Osteoblast (primary cell): ENCODE results near the gene RTL10. TPM values are rescaled to one million over a fixed set of nuclear protein-coding genes. Genes with fewer than 3 reads are reported as not detected.

Experiments used
- DNase-seq: peaks from one replicate; pipeline ENCODE4 v3.0.0; 2011; ENCODE audit warnings: low spot score, mixed read lengths; ENCODE audit not compliant: insufficient read length; ENCODE audit errors: missing footprints
- H2AFZ ChIP-seq: 2 replicates; pipeline ENCODE4 v1.6.0; 2011; ENCODE audit warnings: mild to moderate bottlenecking, low read length
- H3K27ac ChIP-seq: 2 replicates; pipeline ENCODE4 v1.5.1; 2011; ENCODE audit warnings: mild to moderate bottlenecking, low read depth, low read length, moderate library complexity
- H3K27me3 ChIP-seq: 2 replicates; pipeline ENCODE4 v1.6.0; 2012; ENCODE audit warnings: mild to moderate bottlenecking, control low read depth, inconsistent platforms, low read length, moderate library complexity; ENCODE audit not compliant: insufficient read depth
- H3K36me3 ChIP-seq: 2 replicates; pipeline ENCODE4 v1.5.1; 2011; ENCODE audit warnings: mild to moderate bottlenecking, low read length, control low read depth, moderate library complexity; ENCODE audit not compliant: insufficient read depth
- H3K4me1 ChIP-seq: 2 replicates; pipeline ENCODE4 v1.5.1; 2011; ENCODE audit warnings: mild to moderate bottlenecking, low read length, control low read depth, moderate library complexity; ENCODE audit not compliant: insufficient read depth
- H3K4me2 ChIP-seq: 2 replicates; pipeline ENCODE4 v1.6.0; 2011; ENCODE audit warnings: mild to moderate bottlenecking, low read length; ENCODE audit not compliant: insufficient read depth
- H3K4me3 ChIP-seq: fragments of 200-600 bp; sonication (generic); 3 replicates; pipeline ENCODE4 v1.5.1; 2012; ENCODE audit warnings: mild to moderate bottlenecking, low read length, inconsistent platforms; ENCODE audit not compliant: insufficient read depth
- H3K79me2 ChIP-seq: 2 replicates; pipeline ENCODE4 v1.6.0; 2012; ENCODE audit warnings: mild to moderate bottlenecking, low read length, control low read depth, inconsistent platforms; ENCODE audit not compliant: insufficient read depth
- H3K9me3 ChIP-seq: 2 replicates; pipeline ENCODE4 v1.5.1; 2011; ENCODE audit warnings: low read depth, low read length, control low read depth
- H4K20me1 ChIP-seq: 2 replicates; pipeline ENCODE4 v1.6.0; 2012; ENCODE audit warnings: mild to moderate bottlenecking, low read length, control low read depth; ENCODE audit not compliant: insufficient read depth
- CTCF ChIP-seq: IDR thresholded peaks from 2 replicates; pipeline ENCODE4 v1.5.1; 2011; ENCODE audit warnings: mild to moderate bottlenecking, low read depth, low read length, moderate library complexity; ENCODE audit errors: extremely low read depth
- total RNA-seq: library from RNA; depleted of rRNA; stranded (reverse); fragments of >200 nt; gene quantifications from 2 replicates; pipeline ENCODE4 v1.2.3, GENCODE V29; 2012

Gene RTL10
- total RNA-seq, 1 donor, result 11.9 TPM

- H3K4me1 ChIP-seq, result peaks cover 8% of the 10 kb centered on the region
- H3K79me2 ChIP-seq, result no peaks in the 10 kb centered on the region
- H3K4me3 ChIP-seq, result no peak overlapping the region
- DNase-seq, result peak; percentile 41
- no peaks in the 10 kb centered on the region for H3K9me3 ChIP-seq
- peaks cover 4% of the 10 kb centered on the region for H4K20me1 ChIP-seq
- no peaks in the 10 kb centered on the region for H3K27me3 ChIP-seq
- no peaks in the 10 kb centered on the region for H3K36me3 ChIP-seq
- H2AFZ ChIP-seq, result no peak overlapping the region
- no peak for TF ChIP-seq CTCF
- H3K4me2 ChIP-seq, result no peak overlapping the region
- no peak overlapping the region for H3K27ac ChIP-seq
These were observed 41.8 kb downstream of the RTL10 start for GRCh38 chr22:19812910-19813309.

GRCh38 chr22:19811811-19812771 lies 42.6 kb downstream of the RTL10 start:
- Histone ChIP-seq H3K4me3 (no peak overlapping the region), H3K4me1 (peaks cover 8% of the 10 kb centered on the region), H2AFZ (no peak overlapping the region), H3K27me3 (no peaks in the 10 kb centered on the region), H3K9me3 (no peaks in the 10 kb centered on the region), H3K36me3 (no peaks in the 10 kb centered on the region), H3K27ac (no peak overlapping the region), H4K20me1 (peaks cover 8% of the 10 kb centered on the region), H3K4me2 (no peak overlapping the region), H3K79me2 (no peaks in the 10 kb centered on the region)
- TF ChIP-seq CTCF, result no peak
- DNase-seq, result peak; percentile 68

- H3K9me3 ChIP-seq, result no peaks in the 10 kb centered on the region
- no peaks in the 10 kb centered on the region for H3K27me3 ChIP-seq
- no peaks in the 10 kb centered on the region for H3K36me3 ChIP-seq
- peaks cover 8% of the 10 kb centered on the region for H3K4me1 ChIP-seq
- DNase-seq, result no peak
- no peak overlapping the region for H3K27ac ChIP-seq
- H4K20me1 ChIP-seq, result peaks cover 12% of the 10 kb centered on the region
- TF ChIP-seq CTCF, result no peak
- peak overlapping the region; percentile 13 for H3K4me3 ChIP-seq
- H3K79me2 ChIP-seq, result no peaks in the 10 kb centered on the region
- H3K4me2 ChIP-seq, result no peak overlapping the region
- no peak overlapping the region for H2AFZ ChIP-seq
These were observed 43.5 kb downstream of the RTL10 start for GRCh38 chr22:19811211-19811621.
